Measurements from ENCODE around the gene CDK2.

GRCh38 chr12:55965240-55965639 is 1.4 kb upstream of the CDK2 start:
- no peak for TF ChIP-seq TAF1 (IDR thresholded peaks at IDR 0.05; ENCODE audit: low read depth)
- TF ChIP-seq CTCF (IDR thresholded peaks at IDR 0.05; ENCODE audit: poor library complexity, severe bottlenecking), result no peak
- TF ChIP-seq RAD21 (conservative IDR thresholded peaks at IDR 0.05), result no peak
- TF ChIP-seq EP300 (conservative IDR thresholded peaks at IDR 0.05; ENCODE audit: poor library complexity, severe bottlenecking), result no peak
- TF ChIP-seq POLR2AphosphoS5 (IDR thresholded peaks at IDR 0.05), result no peak
- TF ChIP-seq REST (IDR thresholded peaks at IDR 0.05; ENCODE audit: borderline replicate concordance), result no peak

Data from neural cell (in vitro differentiated cells).